Colonic mucosa (tissue), 4 donors: ENCODE data around the gene APOA1. TPM values are rescaled to one million over a fixed set of nuclear protein-coding genes. Genes with fewer than 3 reads are reported as not detected.

Source experiments
- DNase-seq: peaks from one replicate; pipeline ENCODE4 v3.0.0-alpha.2; 2020
- H3K27ac ChIP-seq: fragments of 200-600 bp; one replicate; pipeline ENCODE4 v1.8.0; 2021
- H3K27me3 ChIP-seq: fragments of 200-600 bp; one replicate; pipeline ENCODE4 v1.8.0; 2021
- H3K36me3 ChIP-seq: fragments of 200-600 bp; one replicate; pipeline ENCODE4 v1.8.0; 2021
- H3K4me1 ChIP-seq: fragments of 200-600 bp; one replicate; pipeline ENCODE4 v1.8.0; 2021; ENCODE audit warnings: mild to moderate bottlenecking
- H3K4me3 ChIP-seq: fragments of 200-600 bp; one replicate; pipeline ENCODE4 v1.8.0; 2021
- H3K9ac ChIP-seq, 2 donors: one replicate each; pipeline ENCODE4 v1.7.0; 2013; ENCODE audit warnings: control low read depth in 2 of 2, low read depth in 2 of 2, low read length in 2 of 2
- H3K9me3 ChIP-seq: fragments of 200-600 bp; one replicate; pipeline ENCODE4 v1.8.0; 2021
- intact Hi-C: fragments of 100-400 bp; cut with DNase I; formaldehyde crosslinking; loops from one replicate; pipeline ENCODE4 v1.14.1; 2022
- total RNA-seq, 2 donors: library from RNA; stranded (reverse); fragmentation: NEBNext Ultra II Directional in 1 of 2; extraction: Animal tissue kit (Norgen Biotek cat#: 25700) in 1 of 2; gene quantifications; one replicate each; pipeline ENCODE4 v1.2.1, GENCODE V29; 2021
- TF ChIP-seq, protein P1 (sequence below): fragments of 200-600 bp; IDR thresholded peaks from one replicate; pipeline ENCODE4 v1.8.0; 2022; ENCODE audit warnings: antibody characterized with exemption, mild to moderate bottlenecking
- donor health status: healthy.
- donor health status: DM: no; HTN: no; CAD: no.
- donor health status: DM: no; HTN: no; CAD: no.

APOA1 gene
- total RNA-seq, 2 donors from 2014 or later, result 0.53 to 6.6 TPM

DNA sequence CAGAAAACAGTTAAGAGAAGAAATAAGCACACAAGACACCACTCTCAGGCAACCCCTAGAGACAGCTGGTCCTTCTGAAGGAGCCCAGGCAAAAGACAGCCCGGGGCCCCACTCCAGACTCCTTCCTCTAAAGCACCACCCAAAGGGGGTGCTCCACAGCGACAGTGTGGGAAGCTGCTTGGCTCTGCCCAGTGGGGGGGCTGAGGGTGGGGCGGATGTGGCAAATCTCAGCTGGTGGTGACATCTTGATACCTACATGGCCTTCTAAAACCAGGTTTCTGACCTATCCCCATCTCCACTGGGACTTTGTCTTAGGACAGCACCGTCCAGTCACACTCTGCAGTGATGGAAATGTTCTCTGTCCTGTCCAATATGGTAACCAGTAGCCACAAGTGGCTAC, 10.2 kb upstream of the APOA1 start:
- DNase-seq, result no peak
- intact Hi-C loops, result no loop called here
- H3K36me3 ChIP-seq, result peaks cover 11% of the 10 kb centered on the region
- H3K4me1 ChIP-seq, result peaks cover 7% of the 10 kb centered on the region
- H3K27me3 ChIP-seq, result no peaks in the 10 kb centered on the region
- no peaks in the 10 kb centered on the region for H3K9me3 ChIP-seq
- H3K27ac ChIP-seq, result no peak overlapping the region
- no peak overlapping the region for H3K4me3 ChIP-seq
- no peak overlapping the region for H3K9ac ChIP-seq
- TF ChIP-seq, protein P1, sequence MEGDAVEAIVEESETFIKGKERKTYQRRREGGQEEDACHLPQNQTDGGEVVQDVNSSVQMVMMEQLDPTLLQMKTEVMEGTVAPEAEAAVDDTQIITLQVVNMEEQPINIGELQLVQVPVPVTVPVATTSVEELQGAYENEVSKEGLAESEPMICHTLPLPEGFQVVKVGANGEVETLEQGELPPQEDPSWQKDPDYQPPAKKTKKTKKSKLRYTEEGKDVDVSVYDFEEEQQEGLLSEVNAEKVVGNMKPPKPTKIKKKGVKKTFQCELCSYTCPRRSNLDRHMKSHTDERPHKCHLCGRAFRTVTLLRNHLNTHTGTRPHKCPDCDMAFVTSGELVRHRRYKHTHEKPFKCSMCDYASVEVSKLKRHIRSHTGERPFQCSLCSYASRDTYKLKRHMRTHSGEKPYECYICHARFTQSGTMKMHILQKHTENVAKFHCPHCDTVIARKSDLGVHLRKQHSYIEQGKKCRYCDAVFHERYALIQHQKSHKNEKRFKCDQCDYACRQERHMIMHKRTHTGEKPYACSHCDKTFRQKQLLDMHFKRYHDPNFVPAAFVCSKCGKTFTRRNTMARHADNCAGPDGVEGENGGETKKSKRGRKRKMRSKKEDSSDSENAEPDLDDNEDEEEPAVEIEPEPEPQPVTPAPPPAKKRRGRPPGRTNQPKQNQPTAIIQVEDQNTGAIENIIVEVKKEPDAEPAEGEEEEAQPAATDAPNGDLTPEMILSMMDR, result no peak

- intact Hi-C loops, result no loop called here
- no peak overlapping the region for H3K4me3 ChIP-seq
- H3K36me3 ChIP-seq, result peaks cover 11% of the 10 kb centered on the region
- no peaks in the 10 kb centered on the region for H3K9me3 ChIP-seq
- H3K4me1 ChIP-seq, result no peaks in the 10 kb centered on the region
- no peak for DNase-seq
- TF ChIP-seq, protein P1, result no peak
- H3K9ac ChIP-seq, result no peak overlapping the region
- no peaks in the 10 kb centered on the region for H3K27me3 ChIP-seq
- no peak overlapping the region for H3K27ac ChIP-seq
These were observed 7.3 kb upstream of the APOA1 start for GRCh38 chr11:116844722-116845121.

GRCh38 chr11:116843661-116844060, 6.2 kb upstream of the APOA1 start:
- TF ChIP-seq, protein P1, result no peak
- no peaks in the 10 kb centered on the region for H3K4me1 ChIP-seq
- H3K4me3 ChIP-seq, result no peak overlapping the region
- no peak overlapping the region for H3K27ac ChIP-seq
- intact Hi-C loops, result no loop called here
- no peak for DNase-seq
- no peaks in the 10 kb centered on the region for H3K9me3 ChIP-seq
- no peaks in the 10 kb centered on the region for H3K27me3 ChIP-seq
- peaks cover 11% of the 10 kb centered on the region for H3K36me3 ChIP-seq
- no peak overlapping the region for H3K9ac ChIP-seq

GRCh38 chr11:116842909-116843308, 5.5 kb upstream of the APOA1 start:
- H3K4me1 ChIP-seq, result no peaks in the 10 kb centered on the region
- no peaks in the 10 kb centered on the region for H3K27me3 ChIP-seq
- no peak overlapping the region for H3K9ac ChIP-seq
- TF ChIP-seq, protein P1, result no peak
- H3K27ac ChIP-seq, result no peak overlapping the region
- no peak overlapping the region for H3K4me3 ChIP-seq
- peak; percentile 33 for DNase-seq
- no peaks in the 10 kb centered on the region for H3K9me3 ChIP-seq
- peaks cover 11% of the 10 kb centered on the region for H3K36me3 ChIP-seq
- intact Hi-C loops, result no loop called here

DNA sequence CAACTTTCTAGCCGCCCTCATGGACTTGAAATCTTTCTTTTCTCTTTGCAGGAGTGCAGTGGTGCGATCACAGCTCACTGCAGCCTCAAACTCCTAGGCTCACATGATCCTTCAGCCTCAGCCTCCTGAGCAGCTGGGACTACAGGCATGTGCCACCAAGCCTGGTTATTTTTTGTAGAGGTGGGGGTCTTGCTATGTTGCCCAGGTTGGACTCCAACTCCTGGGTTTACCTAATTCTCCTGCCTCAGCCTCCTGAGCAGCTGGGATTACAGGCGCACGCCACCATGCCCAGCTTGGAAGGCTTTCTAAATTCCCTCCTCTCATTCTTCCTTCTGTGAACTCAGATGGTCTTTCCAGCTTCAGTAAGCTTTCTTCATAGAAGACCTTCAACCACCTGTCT, 4.7 kb upstream of the APOA1 start:
- H3K27me3 ChIP-seq, result no peaks in the 10 kb centered on the region
- TF ChIP-seq, protein P1, result no peak
- no peaks in the 10 kb centered on the region for H3K9me3 ChIP-seq
- no peak for DNase-seq
- H3K27ac ChIP-seq, result no peak overlapping the region
- peaks cover 7% of the 10 kb centered on the region for H3K36me3 ChIP-seq
- H3K4me1 ChIP-seq, result no peaks in the 10 kb centered on the region
- H3K4me3 ChIP-seq, result no peak overlapping the region
- H3K9ac ChIP-seq, result no peak overlapping the region
- intact Hi-C loops, result no loop called here
